ENCODE data around the gene BRI3BP.
"Not testable (repeated sequence)": the region's sequence is repeated elsewhere in the genome, so short reads cannot be mapped to it uniquely, and the experiment has no call there.

BRI3BP gene

DNA sequence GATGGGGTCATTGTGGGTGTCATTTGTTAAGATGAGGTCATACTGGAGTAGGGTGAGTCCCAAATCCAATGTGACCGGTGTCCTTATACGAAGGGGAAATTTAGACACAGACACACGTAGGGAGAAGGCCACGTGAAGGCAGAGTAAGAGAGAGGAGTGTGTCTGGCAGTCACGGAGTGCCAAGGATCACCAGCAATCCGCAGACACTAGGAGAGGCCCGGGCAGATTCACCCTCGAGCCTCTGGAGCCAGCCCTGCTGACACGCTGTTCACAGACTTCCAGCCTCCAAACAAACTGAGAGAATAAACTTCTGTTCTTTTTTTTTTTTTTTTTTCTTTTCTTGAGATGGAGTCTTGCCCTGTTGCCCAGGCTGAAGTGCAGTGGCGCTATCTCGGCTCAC is 24.9 kb downstream of the BRI3BP start:
- H3K4me3 ChIP-seq (ENCODE audit: low read depth, low read length) = no peak overlapping the region

- no peak overlapping the region for H3K4me3 ChIP-seq (ENCODE audit: low read depth, low read length)
Observed at GRCh38 chr12:125021096-125021495, 27.7 kb downstream of the BRI3BP start.

GRCh38 chr12:125021771-125022170 is 28.3 kb downstream of the BRI3BP start:
- no peak overlapping the region for H3K4me3 ChIP-seq (ENCODE audit: low read depth, low read length)

GRCh38 chr12:125023065-125023464 is 29.6 kb downstream of the BRI3BP start:
- no peak overlapping the region for H3K4me3 ChIP-seq (ENCODE audit: low read depth, low read length)

DNA sequence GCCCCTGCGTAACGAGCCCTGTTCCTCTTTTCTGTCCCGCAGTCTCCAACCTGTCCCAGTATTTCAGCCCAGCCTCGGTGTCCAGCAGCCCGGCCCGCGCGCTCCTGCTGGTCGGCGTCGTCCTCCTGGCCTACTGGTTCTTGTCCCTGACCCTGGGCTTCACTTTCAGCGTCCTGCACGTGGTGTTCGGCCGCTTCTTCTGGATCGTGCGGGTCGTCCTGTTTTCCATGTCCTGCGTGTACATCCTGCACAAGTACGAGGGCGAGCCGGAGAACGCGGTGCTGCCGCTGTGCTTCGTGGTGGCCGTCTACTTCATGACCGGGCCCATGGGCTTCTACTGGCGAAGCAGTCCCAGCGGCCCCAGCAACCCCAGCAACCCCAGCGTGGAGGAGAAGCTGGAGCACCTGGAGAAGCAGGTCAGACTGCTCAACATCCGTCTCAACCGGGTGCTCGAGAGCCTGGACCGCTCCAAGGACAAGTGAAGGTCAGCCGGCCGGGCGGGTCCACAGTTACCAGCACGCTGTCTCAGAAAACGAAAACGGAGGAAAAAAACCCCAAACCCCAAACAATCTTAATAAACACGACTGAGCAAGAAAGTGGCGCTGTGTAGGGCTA is 31.6 kb downstream of the BRI3BP start:
- H3K4me3 ChIP-seq (ENCODE audit: low read depth, low read length) = no peak overlapping the region

- no peak overlapping the region for H3K4me3 ChIP-seq (ENCODE audit: low read depth, low read length)
Observed at GRCh38 chr12:125025606-125026235, 32.3 kb downstream of the BRI3BP start.

GRCh38 chr12:125028106-125028505 is 34.7 kb downstream of the BRI3BP start:
- no peak overlapping the region for H3K4me3 ChIP-seq (ENCODE audit: low read depth, low read length)

DNA sequence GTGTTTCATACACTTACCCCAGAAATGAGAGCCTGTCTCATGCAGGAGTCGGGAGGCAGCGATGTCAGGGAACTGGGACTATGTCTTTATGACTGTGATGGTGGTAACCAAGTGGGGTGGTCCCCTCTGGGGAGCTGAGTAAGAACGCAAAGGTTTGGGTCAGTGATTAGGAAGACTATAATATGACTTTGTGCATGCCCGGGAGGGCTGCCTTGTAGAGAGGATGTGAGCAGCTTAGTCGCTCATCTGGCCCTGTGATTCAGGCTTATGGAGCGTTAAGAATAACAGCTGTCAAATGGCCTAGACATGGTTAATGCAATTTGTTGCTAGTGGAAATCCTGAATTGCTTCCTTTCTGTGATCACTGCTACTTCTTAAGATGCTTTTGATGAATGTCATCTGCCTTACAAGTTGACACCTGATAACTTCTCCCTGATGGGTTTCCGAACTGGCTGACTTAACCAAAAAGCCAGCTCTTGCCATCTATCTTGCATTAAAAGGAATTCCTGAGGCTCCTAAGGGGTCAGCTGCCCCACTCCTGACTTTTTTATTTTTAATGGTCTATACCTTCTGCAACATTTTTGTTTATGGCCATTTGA is 36.4 kb downstream of the BRI3BP start:
- no peak overlapping the region for H3K4me3 ChIP-seq (ENCODE audit: low read depth, low read length)

DNA sequence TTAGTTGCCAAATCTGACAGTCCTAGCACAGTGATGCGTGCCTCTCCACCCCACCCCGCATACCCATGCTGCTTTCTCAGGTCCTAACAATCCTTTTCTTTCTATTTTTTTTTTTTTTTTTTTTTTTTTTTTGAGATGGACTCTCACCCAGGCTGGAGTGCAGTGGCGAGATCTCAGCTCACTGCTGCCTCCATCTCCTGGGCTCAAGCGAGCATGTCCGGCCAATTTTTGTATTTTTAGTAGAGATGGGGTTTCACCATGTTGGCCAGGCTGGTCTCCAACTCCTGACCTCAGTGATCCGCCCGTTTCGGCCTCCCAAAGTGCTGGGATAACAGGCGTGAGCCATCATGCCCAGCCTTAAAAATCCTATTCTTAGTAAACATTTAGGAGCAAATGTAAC is 38.0 kb downstream of the BRI3BP start:
- not testable (repeated sequence) for H3K4me3 ChIP-seq (ENCODE audit: low read depth, low read length)

DNA sequence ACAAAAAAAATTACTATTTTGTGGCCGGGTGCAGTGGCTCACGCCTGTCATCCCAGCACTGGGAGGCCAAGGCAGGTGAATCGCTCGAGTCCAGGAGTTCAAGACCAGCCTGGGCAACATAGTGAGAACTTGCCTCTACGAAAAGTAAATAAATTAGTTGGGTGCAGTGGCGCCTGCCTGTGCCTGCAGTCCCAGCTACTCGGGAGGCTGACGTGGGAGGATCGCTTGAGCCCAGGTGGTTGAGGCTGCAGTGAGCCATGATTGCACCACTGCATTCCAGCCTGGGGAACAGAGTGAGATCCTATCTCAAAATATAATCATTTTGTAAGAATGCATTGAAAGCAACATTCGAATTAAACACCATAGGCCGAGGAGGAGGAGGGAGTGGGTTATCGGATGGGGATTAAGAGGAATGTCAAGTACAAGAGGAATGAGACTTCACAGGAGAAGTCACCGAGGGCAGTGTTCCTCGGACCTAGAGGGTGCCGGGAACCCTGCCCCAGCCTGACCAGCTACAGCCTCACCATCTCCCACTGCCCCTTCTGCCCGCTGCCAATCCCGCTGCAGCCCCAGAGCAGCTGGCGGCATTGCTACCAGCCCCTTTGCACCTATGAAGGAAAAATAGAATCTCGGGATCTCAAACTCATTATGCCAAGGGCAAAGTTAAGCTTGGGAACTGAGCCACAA is 39.2 kb downstream of the BRI3BP start:
- no peak overlapping the region for H3K4me3 ChIP-seq (ENCODE audit: low read depth, low read length)

GRCh38 chr12:125033288-125033687 is 39.8 kb downstream of the BRI3BP start:
- no peak overlapping the region for H3K4me3 ChIP-seq (ENCODE audit: low read depth, low read length)

DNA sequence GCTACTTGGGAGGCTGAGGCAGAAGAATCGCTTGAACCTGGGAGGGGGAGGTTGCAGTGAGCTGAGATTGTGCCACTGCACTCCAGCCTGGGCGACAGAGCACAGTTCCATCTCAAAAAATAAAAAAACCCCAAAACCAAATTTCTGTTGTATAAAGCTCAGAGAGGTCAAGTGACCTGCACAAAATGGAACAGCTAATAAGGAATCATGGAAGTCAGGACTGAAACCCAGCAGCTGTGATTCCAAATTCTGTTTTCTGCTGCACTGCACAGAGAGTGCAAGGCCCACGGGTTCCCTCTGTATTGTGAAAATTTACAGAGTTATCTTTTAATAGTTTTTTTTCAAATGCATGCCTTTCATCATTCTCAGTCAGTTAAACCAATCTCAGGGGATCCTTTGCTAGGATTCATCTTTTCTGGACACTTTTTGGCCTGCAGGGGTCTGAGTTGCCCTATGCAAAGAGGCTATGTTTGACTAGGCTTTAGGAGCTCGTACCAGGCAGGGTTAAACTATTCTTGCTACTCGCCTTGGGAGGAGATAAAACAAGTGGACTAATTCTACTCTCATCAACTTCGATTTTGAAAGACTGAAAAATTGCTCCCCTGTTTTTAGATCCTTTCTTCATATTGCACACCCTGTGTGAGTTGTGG is 45.7 kb downstream of the BRI3BP start:
- no peak overlapping the region for H3K4me3 ChIP-seq (ENCODE audit: low read depth, low read length)

DNA sequence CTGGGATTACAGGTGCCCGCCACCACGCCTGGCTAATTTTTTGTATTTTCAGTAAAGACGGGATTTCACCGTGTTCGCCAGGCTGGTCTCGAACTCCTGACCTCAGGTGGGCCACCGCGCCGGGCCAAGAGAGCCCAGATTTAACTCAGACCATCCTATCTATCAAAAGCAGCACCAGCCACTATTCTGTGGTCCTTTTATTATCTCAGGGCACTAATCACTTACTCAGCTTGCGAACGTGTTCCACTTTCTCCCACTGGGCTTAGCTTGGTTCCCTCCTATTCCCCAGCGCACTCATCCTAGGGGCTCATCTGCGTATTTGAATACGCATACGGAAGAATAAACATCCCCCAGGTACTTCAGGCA is 55.6 kb downstream of the BRI3BP start:
- peak overlapping the region; percentile 44 for H3K4me3 ChIP-seq (ENCODE audit: low read depth, low read length)

- H3K4me3 ChIP-seq (ENCODE audit: low read depth, low read length) = no peak overlapping the region
Observed at GRCh38 chr12:125050446-125050845, 57.0 kb downstream of the BRI3BP start.

- no peak overlapping the region for H3K4me3 ChIP-seq (ENCODE audit: low read depth, low read length)
Observed at GRCh38 chr12:125050868-125051267, 57.4 kb downstream of the BRI3BP start.

- H3K4me3 ChIP-seq (ENCODE audit: low read depth, low read length) = no peak overlapping the region
Observed at GRCh38 chr12:125053821-125054220, 60.4 kb downstream of the BRI3BP start.

- no peak overlapping the region for H3K4me3 ChIP-seq (ENCODE audit: low read depth, low read length)
Observed at GRCh38 chr12:125055591-125055990, 62.1 kb downstream of the BRI3BP start.

DNA sequence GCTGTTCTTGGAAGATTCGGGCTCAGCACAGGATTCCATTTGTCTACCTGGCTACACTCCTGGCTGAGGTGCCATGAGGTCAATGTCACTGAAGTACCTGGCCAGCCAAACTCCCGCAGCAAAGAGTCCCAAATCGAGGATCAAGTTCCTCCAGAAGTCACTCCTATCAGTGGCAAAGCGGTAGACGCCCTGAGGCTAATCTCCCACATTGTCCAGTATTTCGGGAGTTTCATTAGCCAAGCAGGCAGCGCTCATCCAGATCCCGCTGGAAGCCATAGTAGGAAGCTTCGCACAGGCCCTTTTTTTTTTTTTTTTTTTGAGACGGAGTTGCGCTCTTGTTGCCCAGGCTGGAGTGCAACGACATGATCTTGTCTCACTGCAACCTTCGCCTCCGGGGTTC is 62.9 kb downstream of the BRI3BP start:
- no peak overlapping the region for H3K4me3 ChIP-seq (ENCODE audit: low read depth, low read length)

DNA sequence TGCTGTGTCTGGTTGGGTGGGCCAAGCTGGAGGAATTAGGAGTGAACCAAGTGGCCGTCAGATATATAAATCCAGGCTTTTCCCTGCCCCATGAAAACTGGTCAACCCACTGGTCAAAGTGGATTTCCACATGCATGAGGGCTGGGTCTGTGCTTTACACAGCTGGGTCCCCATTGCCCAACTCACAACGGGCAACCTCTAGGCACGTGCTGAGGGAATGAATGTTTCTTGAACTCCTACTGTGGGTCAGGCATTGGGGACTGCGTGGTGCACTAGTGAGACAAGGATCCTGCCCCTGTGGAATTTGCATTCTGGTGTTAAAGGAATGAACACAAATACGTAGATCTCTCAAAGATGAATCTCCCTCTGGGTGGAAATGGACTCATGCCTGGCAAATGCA is 64.3 kb downstream of the BRI3BP start:
- no peak overlapping the region for H3K4me3 ChIP-seq (ENCODE audit: low read depth, low read length)

DNA sequence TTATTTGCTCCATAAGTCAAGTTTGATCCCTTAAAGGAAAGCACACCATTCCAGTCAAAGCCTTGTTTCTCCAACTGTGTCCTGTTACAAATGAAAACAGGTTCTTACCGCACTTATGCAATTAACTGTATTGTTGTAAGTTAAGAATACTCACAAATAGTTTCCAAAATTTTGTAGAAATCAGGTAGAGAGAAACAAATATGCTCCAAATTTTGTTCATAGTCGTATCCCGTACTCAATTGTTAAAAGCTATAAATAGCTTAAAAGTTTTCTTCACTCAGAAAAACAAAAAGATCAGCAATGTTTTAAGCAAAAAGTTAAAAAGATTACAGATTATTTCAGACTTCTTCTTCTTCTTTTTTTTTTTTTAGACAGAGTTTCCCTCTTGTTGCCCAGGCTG is 67.8 kb downstream of the BRI3BP start:
- no peak overlapping the region for H3K4me3 ChIP-seq (ENCODE audit: low read depth, low read length)

- H3K4me3 ChIP-seq (ENCODE audit: low read depth, low read length) = not testable (repeated sequence)
Observed at GRCh38 chr12:125063522-125063921, 70.1 kb downstream of the BRI3BP start.

GRCh38 chr12:125064492-125064891 is 71.0 kb downstream of the BRI3BP start:
- peak overlapping the region; percentile 66 for H3K4me3 ChIP-seq (ENCODE audit: low read depth, low read length)
